OCI-LY7 (cell line): ENCODE data around the gene NLRX1. TPM values are rescaled to one million over a fixed set of nuclear protein-coding genes. Genes with fewer than 3 reads are reported as not detected.
A peak's percentile ranks its signal among the peaks of the same experiment; 100 is the strongest.

Experiments used
- BruUV-seq: library from RNA; stranded (reverse); fragments of 400-500 nt; replicated peaks from 2 replicates; lab custom pipeline; 2021; lab: Mats Ljungman, UMichigan
- CTCF ChIA-PET: fragments of 300-600 bp; sonication (Branson Sonifier 250); formaldehyde crosslinking; loops from one replicate; lab custom pipeline; 2022; ENCODE audit warnings: antibody characterized with exemption; ENCODE audit not compliant: unreplicated experiment; lab: Charles Lee
- POLR2A ChIA-PET: fragments of 300-600 bp; sonication (Branson Sonifier 250); formaldehyde crosslinking; loops from one replicate; lab custom pipeline; 2022; ENCODE audit warnings: antibody characterized with exemption; lab: Charles Lee
- DNase-seq: peaks from one replicate; pipeline ENCODE4 v3.0.0-alpha.2; 2015; ENCODE audit warnings: low spot score
- H2AFZ ChIP-seq: fragments of 200-600 bp; sonication (generic), shearing (Covaris generic); 2 replicates; pipeline ENCODE4 v1.6.1; 2014; ENCODE audit warnings: mild to moderate bottlenecking, antibody characterized with exemption, low read length, moderate library complexity
- H3K27ac ChIP-seq: fragments of 200-600 bp; sonication (generic); 2 replicates; pipeline ENCODE4 v1.5.1; 2014; ENCODE audit warnings: mixed run types, low read depth, mild to moderate bottlenecking, moderate library complexity, low read length, inconsistent platforms; ENCODE audit not compliant: poor library complexity, severe bottlenecking
- H3K36me3 ChIP-seq: fragments of 200-600 bp; sonication (generic); 2 replicates; pipeline ENCODE4 v1.6.1; 2014; ENCODE audit warnings: mild to moderate bottlenecking, antibody characterized with exemption, low read length, moderate library complexity, mixed read lengths; ENCODE audit not compliant: insufficient read depth
- H3K4me1 ChIP-seq: fragments of 200-600 bp; sonication (generic); 2 replicates; pipeline ENCODE4 v1.5.1; 2014; ENCODE audit warnings: mild to moderate bottlenecking, low read length; ENCODE audit not compliant: insufficient read depth, poor library complexity, severe bottlenecking
- H3K4me2 ChIP-seq: fragments of 200-600 bp; sonication (generic); 2 replicates; pipeline ENCODE4 v1.6.1; 2014; ENCODE audit warnings: mild to moderate bottlenecking, low read length
- H3K4me3 ChIP-seq: fragments of 200-600 bp; sonication (generic); 2 replicates; pipeline ENCODE4 v1.5.1; 2014; ENCODE audit warnings: mild to moderate bottlenecking, low read depth, low read length; ENCODE audit not compliant: poor library complexity, severe bottlenecking
- H3K79me2 ChIP-seq: fragments of 200-600 bp; sonication (generic); 2 replicates; pipeline ENCODE4 v1.6.1; 2016; ENCODE audit warnings: low read depth, mild to moderate bottlenecking, low read length, moderate library complexity, mixed read lengths; ENCODE audit not compliant: insufficient read depth
- H3K9me2 ChIP-seq: fragments of 200-600 bp; sonication (generic); 2 replicates; pipeline ENCODE4 v1.6.1; 2016; ENCODE audit warnings: mild to moderate bottlenecking, low read length, mixed read lengths; ENCODE audit not compliant: insufficient read depth
- H3K9me3 ChIP-seq: fragments of 200-600 bp; sonication (generic); 2 replicates; pipeline ENCODE4 v1.6.1; 2014; ENCODE audit warnings: mild to moderate bottlenecking, mixed run types, low read length, mixed read lengths
- H4K20me1 ChIP-seq: fragments of 200-600 bp; sonication (generic); 2 replicates; pipeline ENCODE4 v1.6.1; 2014; ENCODE audit warnings: mild to moderate bottlenecking, antibody characterized with exemption, low read length, moderate library complexity, mixed read lengths; ENCODE audit not compliant: insufficient read depth
- EZH2phosphoT487 ChIP-seq: fragments of 200-600 bp; sonication (generic); IDR thresholded peaks from 2 replicates; pipeline ENCODE4 v1.6.1; 2018; ENCODE audit warnings: low read depth, borderline replicate concordance, mild to moderate bottlenecking, mixed run types, antibody characterized with exemption, low read length, moderate library complexity, mixed read lengths
- intact Hi-C: fragments of 100-400 bp; cut with micrococcal nuclease; formaldehyde crosslinking; loops from one replicate; pipeline ENCODE4 v1.10.0; 2022; ENCODE audit not compliant: unreplicated experiment
- total RNA-seq, 2 experiments: library from RNA; depleted of rRNA in 1 of 2; stranded (reverse); fragments of >200 nt in 1 of 2; shearing (Covaris generic) in 1 of 2; gene quantifications; 2 replicates each; pipeline ENCODE4 v1.2.3, GENCODE V29; 2014 to 2022
- TF ChIP-seq, protein P1 (sequence below): fragments of 200-600 bp; sonication (generic); conservative IDR thresholded peaks from 2 replicates; pipeline ENCODE4 v1.5.1; 2014; ENCODE audit warnings: mild to moderate bottlenecking, antibody characterized with exemption, low read length, moderate library complexity, mixed read lengths

The NLRX1 gene
- total RNA-seq, 2 experiments from 2014 or later = 2.1 to 8.8 TPM

DNA sequence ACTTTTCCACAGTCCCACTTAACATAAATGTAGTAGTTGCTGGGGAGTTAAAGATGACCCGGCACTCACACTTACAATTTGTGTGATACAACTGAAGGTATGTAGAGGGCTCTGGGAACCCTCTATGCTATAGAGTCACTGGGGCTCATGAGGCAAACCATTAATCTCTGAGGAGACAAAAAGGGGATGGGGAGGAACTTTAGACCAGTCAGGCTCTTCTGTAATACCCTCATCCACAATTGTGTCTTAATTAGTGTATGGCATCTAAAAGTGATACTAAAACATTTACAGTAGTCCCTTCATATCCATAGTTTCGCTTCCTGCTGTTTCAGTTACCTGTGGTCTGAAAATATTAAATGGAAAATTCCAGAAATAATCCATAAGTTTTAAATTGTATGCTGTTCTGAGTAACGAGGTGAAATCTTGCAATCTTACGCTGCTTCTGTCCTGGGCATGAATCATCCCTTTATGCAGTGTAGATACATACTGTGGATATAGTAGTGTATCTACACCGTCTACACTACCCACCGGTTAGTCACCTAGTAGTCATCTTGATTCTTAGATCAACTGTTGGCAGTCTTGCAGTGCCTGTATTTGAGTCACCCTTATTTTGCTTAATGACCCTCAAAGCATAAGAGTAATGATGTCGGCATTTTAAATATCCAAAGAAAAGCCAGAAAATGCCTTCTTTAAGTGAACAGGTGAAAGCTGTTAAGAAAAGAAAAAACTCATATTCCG is 49.8 kb downstream of the NLRX1 start:
- DNase-seq = no peak
- no peak overlapping the region for H3K4me2 ChIP-seq

DNA sequence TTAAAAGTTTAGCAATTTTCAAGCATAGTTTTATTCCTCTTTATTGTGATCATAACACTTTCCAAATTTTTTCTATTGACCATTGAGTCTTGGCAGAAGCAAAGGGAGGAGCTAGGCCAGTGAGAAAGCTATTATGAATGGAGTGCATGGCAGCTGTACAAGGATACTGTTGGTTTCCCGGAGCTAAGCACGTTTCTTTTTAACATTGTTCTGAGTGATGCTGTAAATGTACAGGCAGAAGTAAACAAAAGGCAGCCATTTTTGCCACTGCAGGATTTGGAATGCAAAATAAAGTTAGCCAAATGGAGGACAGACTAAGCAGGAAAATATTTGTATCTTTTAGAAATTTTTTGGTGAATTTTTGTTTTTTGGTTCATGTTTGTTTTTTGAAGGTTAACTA is 53.8 kb downstream of the NLRX1 start:
- no peak for TF ChIP-seq EZH2phosphoT487
- TF ChIP-seq, protein P1, sequence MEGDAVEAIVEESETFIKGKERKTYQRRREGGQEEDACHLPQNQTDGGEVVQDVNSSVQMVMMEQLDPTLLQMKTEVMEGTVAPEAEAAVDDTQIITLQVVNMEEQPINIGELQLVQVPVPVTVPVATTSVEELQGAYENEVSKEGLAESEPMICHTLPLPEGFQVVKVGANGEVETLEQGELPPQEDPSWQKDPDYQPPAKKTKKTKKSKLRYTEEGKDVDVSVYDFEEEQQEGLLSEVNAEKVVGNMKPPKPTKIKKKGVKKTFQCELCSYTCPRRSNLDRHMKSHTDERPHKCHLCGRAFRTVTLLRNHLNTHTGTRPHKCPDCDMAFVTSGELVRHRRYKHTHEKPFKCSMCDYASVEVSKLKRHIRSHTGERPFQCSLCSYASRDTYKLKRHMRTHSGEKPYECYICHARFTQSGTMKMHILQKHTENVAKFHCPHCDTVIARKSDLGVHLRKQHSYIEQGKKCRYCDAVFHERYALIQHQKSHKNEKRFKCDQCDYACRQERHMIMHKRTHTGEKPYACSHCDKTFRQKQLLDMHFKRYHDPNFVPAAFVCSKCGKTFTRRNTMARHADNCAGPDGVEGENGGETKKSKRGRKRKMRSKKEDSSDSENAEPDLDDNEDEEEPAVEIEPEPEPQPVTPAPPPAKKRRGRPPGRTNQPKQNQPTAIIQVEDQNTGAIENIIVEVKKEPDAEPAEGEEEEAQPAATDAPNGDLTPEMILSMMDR = no peak
- H3K36me3 ChIP-seq = peaks cover 11% of the 10 kb centered on the region
- no peak overlapping the region for H3K4me3 ChIP-seq
- H3K79me2 ChIP-seq = peaks cover 89% of the 10 kb centered on the region
- no peaks in the 10 kb centered on the region for H3K9me2 ChIP-seq
- intact Hi-C loops = no loop called here
- ChIA-PET CTCF (no interaction called here), POLR2A (interaction anchor here (0.7 to 1.2 kb wide), 4 partner anchors 13 to 52 kb away, joined by 3 to 4 read pairs (median 3); no protein-coding TSS in a partner anchor)
- DNase-seq = no peak
- no peaks in the 10 kb centered on the region for H3K9me3 ChIP-seq
- H3K4me2 ChIP-seq = no peak overlapping the region
- no TSS peak for BruUV-seq
- no peak overlapping the region for H3K27ac ChIP-seq
- 0 out of 2 replicates have a peak, but pooled peaks cover 3% of the 10 kb centered on the region for H4K20me1 ChIP-seq
- H2AFZ ChIP-seq = no peak overlapping the region
- peaks cover 7% of the 10 kb centered on the region for H3K4me1 ChIP-seq

More for the DNA sequence above, 49.8 kb downstream of the NLRX1 start:
- Histone ChIP-seq H3K9me3 (no peaks in the 10 kb centered on the region), H3K4me1 (no peaks in the 10 kb centered on the region), H3K9me2 (no peaks in the 10 kb centered on the region), H3K27ac (no peak overlapping the region), H3K36me3 (peaks cover 13% of the 10 kb centered on the region), H2AFZ (no peak overlapping the region), H3K79me2 (peaks cover 88% of the 10 kb centered on the region), H4K20me1 (peaks cover 5% of the 10 kb centered on the region; the same call in 1 of the 2 replicates), H3K4me3 (no peak overlapping the region)
- ChIA-PET CTCF (no interaction called here), POLR2A (interaction anchor here (0.5 to 0.9 kb wide), 2 partner anchors 11 to 42 kb away, joined by 3 to 6 read pairs; no protein-coding TSS in a partner anchor)
- intact Hi-C loops = no loop called here
- TSS peak; percentile 4 for BruUV-seq
- TF ChIP-seq, protein P1 = no peak
- no peak for TF ChIP-seq EZH2phosphoT487

DNA sequence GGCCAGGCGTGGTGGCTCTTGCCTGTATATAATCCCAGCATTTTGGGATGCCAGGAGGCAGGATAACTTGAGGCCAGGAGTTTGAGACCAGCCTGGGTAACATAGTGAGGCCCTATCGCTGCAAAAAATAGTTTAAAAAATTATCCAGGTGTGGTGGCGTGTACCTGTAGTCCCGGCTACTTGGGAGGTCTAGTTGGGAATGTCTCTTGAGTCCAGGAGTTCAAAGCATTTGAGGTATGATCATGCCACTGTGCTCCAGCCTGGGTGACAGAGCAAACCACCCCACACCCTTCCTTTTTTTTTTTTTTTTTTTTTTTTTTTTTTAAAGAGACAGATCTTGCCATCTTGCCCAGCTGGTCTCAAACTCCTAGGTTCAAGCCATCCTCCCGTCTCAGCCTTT is 54.4 kb downstream of the NLRX1 start:
- DNase-seq = no peak
- Histone ChIP-seq H3K36me3 (peaks cover 13% of the 10 kb centered on the region), H3K79me2 (peaks cover 89% of the 10 kb centered on the region), H3K9me3 (no peaks in the 10 kb centered on the region), H3K4me2 (no peak overlapping the region), H3K9me2 (no peaks in the 10 kb centered on the region), H3K4me1 (peaks cover 7% of the 10 kb centered on the region), H4K20me1 (0 out of 2 replicates have a peak, but pooled peaks cover 3% of the 10 kb centered on the region), H2AFZ (no peak overlapping the region), H3K27ac (no peak overlapping the region), H3K4me3 (no peak overlapping the region)
- no TSS peak for BruUV-seq
- POLR2A ChIA-PET = interaction anchor here (1.1 kb wide), 2 partner anchors 13 to 51 kb away, joined by 3 to 4 read pairs; no protein-coding TSS in a partner anchor
- intact Hi-C loops = no loop called here
- TF ChIP-seq, protein P1 = no peak
- CTCF ChIA-PET = no interaction called here
